GM12874 (cell line): ENCODE measurements around the gene FAM184A.

Source experiments
- TF ChIP-seq, protein P1 (sequence below): IDR thresholded peaks from 2 replicates; pipeline ENCODE4 v1.5.1; 2011; ENCODE audit warnings: low read depth, mild to moderate bottlenecking, control low read depth, low read length, moderate library complexity; ENCODE audit not compliant: insufficient read depth

The FAM184A gene

GRCh38 chr6:119024111-119024510 lies 54.4 kb downstream of the FAM184A start:
- TF ChIP-seq, protein P1, sequence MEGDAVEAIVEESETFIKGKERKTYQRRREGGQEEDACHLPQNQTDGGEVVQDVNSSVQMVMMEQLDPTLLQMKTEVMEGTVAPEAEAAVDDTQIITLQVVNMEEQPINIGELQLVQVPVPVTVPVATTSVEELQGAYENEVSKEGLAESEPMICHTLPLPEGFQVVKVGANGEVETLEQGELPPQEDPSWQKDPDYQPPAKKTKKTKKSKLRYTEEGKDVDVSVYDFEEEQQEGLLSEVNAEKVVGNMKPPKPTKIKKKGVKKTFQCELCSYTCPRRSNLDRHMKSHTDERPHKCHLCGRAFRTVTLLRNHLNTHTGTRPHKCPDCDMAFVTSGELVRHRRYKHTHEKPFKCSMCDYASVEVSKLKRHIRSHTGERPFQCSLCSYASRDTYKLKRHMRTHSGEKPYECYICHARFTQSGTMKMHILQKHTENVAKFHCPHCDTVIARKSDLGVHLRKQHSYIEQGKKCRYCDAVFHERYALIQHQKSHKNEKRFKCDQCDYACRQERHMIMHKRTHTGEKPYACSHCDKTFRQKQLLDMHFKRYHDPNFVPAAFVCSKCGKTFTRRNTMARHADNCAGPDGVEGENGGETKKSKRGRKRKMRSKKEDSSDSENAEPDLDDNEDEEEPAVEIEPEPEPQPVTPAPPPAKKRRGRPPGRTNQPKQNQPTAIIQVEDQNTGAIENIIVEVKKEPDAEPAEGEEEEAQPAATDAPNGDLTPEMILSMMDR, result no peak

DNA sequence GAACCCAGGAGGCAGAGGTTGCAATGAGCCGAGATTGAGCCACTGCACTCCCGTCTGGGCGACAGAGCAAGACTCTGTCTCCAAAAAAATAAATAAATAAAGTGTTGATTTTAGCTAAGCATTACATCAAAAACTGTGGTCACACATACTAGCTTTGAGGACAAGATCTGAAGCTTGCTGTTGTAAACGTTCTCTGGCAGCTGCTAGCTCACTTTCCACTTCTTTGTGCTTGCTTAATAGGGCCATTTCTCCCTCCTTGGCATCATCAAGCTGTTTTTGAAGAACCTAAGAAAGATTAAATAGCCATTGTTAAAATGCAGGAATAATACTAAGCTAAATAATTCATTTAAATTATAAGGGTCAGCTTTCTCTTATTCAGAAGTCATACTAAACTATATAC lies 55.7 kb downstream of the FAM184A start:
- TF ChIP-seq, protein P1, result no peak

DNA sequence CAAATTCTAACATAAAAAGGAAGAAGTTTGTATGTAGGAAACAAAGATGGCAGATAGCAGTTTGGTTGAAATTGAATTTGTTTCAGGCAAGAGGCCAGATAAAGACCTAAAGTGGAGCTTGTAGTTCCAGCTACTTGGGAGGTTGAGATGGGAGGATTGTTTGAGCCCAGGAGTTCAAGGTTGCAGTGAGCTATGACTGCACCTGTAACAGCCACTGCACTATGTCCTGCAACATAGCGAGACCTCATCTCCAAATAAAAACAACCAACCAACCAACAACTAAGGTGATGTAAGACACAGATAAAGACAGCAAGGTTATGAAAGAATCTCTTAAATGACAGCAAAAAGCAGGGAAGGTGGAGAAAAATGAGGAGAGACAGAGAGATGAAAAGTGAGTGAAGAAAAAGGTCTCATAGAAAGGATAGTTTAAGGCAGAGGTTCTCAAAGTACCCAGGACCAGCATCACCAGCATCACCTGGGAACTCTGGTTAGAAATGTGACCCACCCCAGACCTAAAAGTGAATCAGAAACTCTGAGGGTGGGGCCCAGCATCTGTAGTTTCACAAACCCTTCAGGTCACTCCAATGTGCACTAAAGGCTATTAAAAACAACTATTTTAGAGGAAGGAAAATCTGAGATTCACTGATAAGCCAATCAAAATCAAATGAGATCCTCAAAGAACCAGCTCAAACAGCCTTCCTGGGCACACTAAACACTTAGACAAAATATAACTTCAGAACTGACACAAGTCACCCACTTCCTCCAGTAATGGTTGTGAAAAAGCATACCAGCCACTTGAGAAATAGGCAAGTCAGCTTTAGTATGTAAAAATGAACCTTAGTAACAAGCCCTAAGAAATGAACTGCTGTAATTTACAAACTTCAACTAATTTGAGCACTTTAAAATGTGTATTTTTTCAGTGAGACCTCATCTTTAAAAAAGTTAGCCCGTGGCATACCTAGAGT lies 57.6 kb downstream of the FAM184A start:
- TF ChIP-seq, protein P1, result no peak

GRCh38 chr6:119012521-119012920 lies 65.9 kb downstream of the FAM184A start:
- TF ChIP-seq, protein P1, result no peak

DNA sequence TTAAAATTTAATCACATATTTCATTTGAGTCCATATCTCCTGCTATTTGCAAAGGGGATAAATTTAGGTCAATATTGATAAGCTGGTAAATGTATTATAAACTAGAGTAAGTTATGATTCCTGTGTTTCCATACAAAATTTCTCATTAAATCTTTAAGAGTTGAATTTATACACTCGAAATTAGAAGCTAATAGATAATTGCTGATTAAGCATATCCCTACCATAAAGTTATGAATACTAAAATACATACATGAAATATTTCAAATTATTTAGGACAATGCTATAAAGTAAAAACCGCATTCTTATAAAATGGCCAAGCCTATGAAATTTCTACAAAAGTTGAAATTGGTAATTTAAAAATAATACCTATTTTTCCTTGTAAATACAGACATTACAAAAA lies 71.5 kb downstream of the FAM184A start:
- TF ChIP-seq, protein P1, result no peak

GRCh38 chr6:119002069-119002468 lies 76.4 kb downstream of the FAM184A start:
- TF ChIP-seq, protein P1, result no peak

- TF ChIP-seq, protein P1, result no peak
These were observed 78.9 kb downstream of the FAM184A start for GRCh38 chr6:118999494-119000040.
